GM21390 (cell line): ENCODE results near the gene KIFC3.
"Not testable (repeated sequence)": the region's sequence is repeated elsewhere in the genome, so short reads cannot be mapped to it uniquely, and the experiment has no call there.

ENCODE experiments used
- ATAC-seq: cut with Tn5 transposase; IDR thresholded peaks from one replicate; pipeline ENCODE4 v1.9.1; 2021; ENCODE audit not compliant: unreplicated experiment

Gene KIFC3

GRCh38 chr16:57755726-57756423, 46.4 kb downstream of the KIFC3 start:
- no peak for ATAC-seq

GRCh38 chr16:57755061-57755684, 47.1 kb downstream of the KIFC3 start:
- no peak for ATAC-seq

GRCh38 chr16:57754354-57755060, 47.8 kb downstream of the KIFC3 start:
- no peak for ATAC-seq

- no peak for ATAC-seq
Measured at GRCh38 chr16:57753448-57754353, 48.6 kb downstream of the KIFC3 start.

- ATAC-seq: no peak
Measured at GRCh38 chr16:57752581-57753447, 49.5 kb downstream of the KIFC3 start.

GRCh38 chr16:57752203-57752580, 50.1 kb downstream of the KIFC3 start:
- no peak for ATAC-seq

GRCh38 chr16:57751539-57752202, 50.6 kb downstream of the KIFC3 start:
- ATAC-seq: no peak

GRCh38 chr16:57750796-57751538, 51.3 kb downstream of the KIFC3 start:
- ATAC-seq: no peak

GRCh38 chr16:57749856-57750452, 52.3 kb downstream of the KIFC3 start:
- no peak for ATAC-seq

- ATAC-seq: no peak
Measured at GRCh38 chr16:57749101-57749692, 53.1 kb downstream of the KIFC3 start.

GRCh38 chr16:57748596-57748995, 53.7 kb downstream of the KIFC3 start:
- ATAC-seq: no peak

- ATAC-seq: no peak
Measured at GRCh38 chr16:57747996-57748395, 54.3 kb downstream of the KIFC3 start.

GRCh38 chr16:57747496-57747895, 54.8 kb downstream of the KIFC3 start:
- no peak for ATAC-seq

GRCh38 chr16:57747091-57747490, 55.2 kb downstream of the KIFC3 start:
- no peak for ATAC-seq

GRCh38 chr16:57746316-57746715, 56.0 kb downstream of the KIFC3 start:
- ATAC-seq: not testable (repeated sequence)

GRCh38 chr16:57745768-57746167, 56.5 kb downstream of the KIFC3 start:
- no peak for ATAC-seq

GRCh38 chr16:57744642-57744903, 57.7 kb downstream of the KIFC3 start:
- no peak for ATAC-seq

- ATAC-seq: no peak
Measured at GRCh38 chr16:57743886-57744641, 58.2 kb downstream of the KIFC3 start.
